ENCODE measurements around the gene ACOT12.

Gene ACOT12

DNA sequence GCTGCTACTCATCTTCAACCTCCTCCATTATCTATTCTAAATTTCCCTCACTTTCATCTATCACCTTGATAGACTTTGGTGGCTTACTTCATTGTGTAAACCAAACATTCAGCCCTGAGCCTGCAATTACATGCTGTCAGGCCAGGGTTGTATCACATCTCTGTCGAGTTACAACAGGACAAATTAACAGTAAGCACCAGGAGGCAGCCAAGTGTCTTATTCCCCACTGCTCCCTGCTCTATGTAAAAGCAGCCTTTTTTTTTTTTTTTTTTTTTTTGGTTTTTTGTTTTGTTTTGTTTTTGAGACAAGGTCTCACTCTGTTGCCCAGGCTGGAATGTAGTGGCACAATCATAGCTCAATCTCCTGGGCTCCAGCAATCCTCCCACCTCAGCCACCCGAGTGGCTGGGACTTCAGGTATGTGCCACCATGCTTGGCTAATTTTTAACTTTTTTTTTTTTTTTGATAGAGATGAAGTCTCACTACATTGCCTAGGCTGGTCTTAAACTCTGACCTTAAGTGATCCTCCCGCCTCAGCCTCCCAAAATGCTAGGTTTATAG lies 107.8 kb downstream of the ACOT12 start:
- no peak for DNase-seq

DNA sequence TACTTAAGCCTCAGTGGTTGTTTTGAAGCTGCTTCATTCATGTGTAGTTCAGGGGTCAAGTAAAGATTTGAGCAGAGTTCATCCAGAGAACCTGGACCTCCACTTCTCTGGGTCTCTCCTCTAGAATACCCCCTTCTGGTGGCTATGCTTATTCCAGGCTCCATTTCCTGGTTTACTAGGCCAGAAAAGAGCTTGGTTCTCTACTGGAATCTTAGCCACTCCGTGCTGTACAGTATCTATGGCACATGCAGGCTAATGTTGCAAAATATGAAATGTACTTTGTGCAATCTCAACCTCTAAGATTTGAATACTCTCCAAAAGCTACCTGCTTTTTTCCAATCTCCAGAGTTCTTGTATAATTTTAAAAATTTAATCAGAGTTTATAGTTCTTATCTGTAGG lies 110.0 kb downstream of the ACOT12 start:
- DNase-seq, result no peak
